Thyroid gland (tissue), 4 donors: ENCODE data around the gene RNF123. TPM values are rescaled to one million over a fixed set of nuclear protein-coding genes. Genes with fewer than 3 reads are reported as not detected.
"Not testable (repeated sequence)": the region's sequence is repeated elsewhere in the genome, so short reads cannot be mapped to it uniquely, and the experiment has no call there.

Experiments
- DNase-seq, 2 donors: peaks; one replicate each; pipeline ENCODE4 v3.0.0-alpha.2; 2019
- H3K27ac ChIP-seq, 3 donors: fragments of 200-600 bp; sonication (generic); 1 replicate in 2 of 3; 2 replicates in 1 of 3; pipeline ENCODE4 v1.5.1; 2016 to 2019; ENCODE audit warnings: mild to moderate bottlenecking in 1 of 3, moderate library complexity in 1 of 3
- H3K27me3 ChIP-seq: fragments of 200-600 bp; sonication (generic); one replicate; pipeline ENCODE4 v1.5.1; 2019
- H3K36me3 ChIP-seq, 2 donors: fragments of 200-600 bp; sonication (generic); one replicate each; pipeline ENCODE4 v1.5.1; 2016 to 2019
- H3K4me1 ChIP-seq, 2 donors: fragments of 200-600 bp; sonication (generic); one replicate each; pipeline ENCODE4 v1.5.1; 2017 to 2019
- H3K4me3 ChIP-seq, 3 donors: fragments of 200-600 bp; sonication (generic); replicated peaks in 1 of 3; 1 replicate in 2 of 3; 2 replicates in 1 of 3; pipeline ENCODE4 v1.5.1; 2016; ENCODE audit warnings: mild to moderate bottlenecking in 1 of 3
- H3K9me3 ChIP-seq: fragments of 200-600 bp; sonication (generic); one replicate; pipeline ENCODE4 v1.5.1; 2017
- POLR2A ChIP-seq, 2 donors: fragments of 450-650 bp; IDR thresholded peaks; one replicate each; pipeline ENCODE4 v1.6.1; 2017; ENCODE audit warnings: antibody characterized with exemption in 2 of 2, mild to moderate bottlenecking in 2 of 2, moderate library complexity in 1 of 2
- WGBS, 2 donors: methylation state at CpG; one replicate each; pipeline ENCODE4 v1.1.5; 2017; 5-methylcytosine and 5-hydroxymethylcytosine counted together
- intact Hi-C: fragments of 100-400 bp; cut with DNase I; formaldehyde crosslinking; loops from one replicate; pipeline ENCODE4 v1.15.1; 2023
- total RNA-seq, 4 donors: library from RNA; depleted of rRNA; stranded (reverse); fragments of >200 nt; gene quantifications; one replicate each; pipeline ENCODE4 v1.2.3, GENCODE V29; 2016

RNF123 gene
- total RNA-seq, 4 donors from 2014 or later = 25.9 to 36.8 (median 33.5) TPM

GRCh38 chr3:49685846-49686245 lies 3.5 kb upstream of the RNF123 start:
- intact Hi-C loops, H3K27me3 ChIP-seq, H3K9me3 ChIP-seq, H3K36me3 ChIP-seq: not testable (repeated sequence)
- peak overlapping the region in 1 of 3 donors; percentile 17 for H3K27ac ChIP-seq
- H3K4me3 ChIP-seq = peak overlapping the region in 1 of 3 donors; percentile 23
- peaks cover 32 to 58% of the 10 kb centered on the region in 2 donors for H3K4me1 ChIP-seq
- WGBS, 2 donors = 18 to 21% methylated on average over 3 to 19 of the region's 36 CpGs
- peak; percentile 27 to 28 for DNase-seq

- peak; percentile 95 to 96 for DNase-seq
- H3K36me3 ChIP-seq, H3K9me3 ChIP-seq, H3K27me3 ChIP-seq, intact Hi-C loops: not testable (repeated sequence)
- peaks cover 33 to 63% of the 10 kb centered on the region in 2 donors for H3K4me1 ChIP-seq
- WGBS, 2 donors = 0% methylated on average over 3 of the region's 29 CpGs; no CpG with 5 or more reads in 1 of the 2 donors
- TF ChIP-seq POLR2A (IDR thresholded peaks at IDR 0.05) = peak in 1 of 2 donors; percentile 46
- H3K27ac ChIP-seq = peak overlapping the region in 1 of 3 donors; percentile 49
- peak overlapping the region in 1 of 3 donors; percentile 23 for H3K4me3 ChIP-seq
Observed at GRCh38 chr3:49686346-49686745, 3.0 kb upstream of the RNF123 start.

GRCh38 chr3:49686769-49687423 lies 2.5 kb upstream of the RNF123 start:
- DNase-seq = peak; percentile 93 to 96

GRCh38 chr3:49687424-49687795 lies 1.9 kb upstream of the RNF123 start:
- H3K36me3 ChIP-seq, H3K9me3 ChIP-seq, H3K4me3 ChIP-seq, DNase-seq, H3K27ac ChIP-seq, H3K27me3 ChIP-seq, intact Hi-C loops: not testable (repeated sequence)
- WGBS, 2 donors = 91 to 100% methylated on average over 3 to 6 of the region's 12 CpGs
- H3K4me1 ChIP-seq = peaks cover 31 to 57% of the 10 kb centered on the region in 2 donors

More at GRCh38 chr3:49686769-49687423, 2.5 kb upstream of the RNF123 start:
- H3K36me3 ChIP-seq, H3K27me3 ChIP-seq, H3K9me3 ChIP-seq, intact Hi-C loops: not testable (repeated sequence)
- H3K4me3 ChIP-seq = peak overlapping the region in 1 of 3 donors; percentile 23
- H3K27ac ChIP-seq = peak overlapping the region in 1 of 3 donors; percentile 49
- peaks cover 33 to 62% of the 10 kb centered on the region in 2 donors for H3K4me1 ChIP-seq
- WGBS, 2 donors = 0 to 45% methylated on average over 6 to 10 of the region's 44 CpGs

- peak overlapping the region in 1 of 3 donors; percentile 91 for H3K4me3 ChIP-seq
- DNase-seq, H3K27me3 ChIP-seq, H3K9me3 ChIP-seq, H3K36me3 ChIP-seq, intact Hi-C loops: not testable (repeated sequence)
- peak overlapping the region; percentile 51 to 85 (median 75) for H3K27ac ChIP-seq
- 57 to 76% methylated on average over 5 to 6 of the region's 7 CpGs for WGBS, 2 donors
- H3K4me1 ChIP-seq = peaks cover 24 to 46% of the 10 kb centered on the region in 2 donors
Observed at GRCh38 chr3:49688338-49689045, 865 bp upstream of the RNF123 start.

- H3K36me3 ChIP-seq, intact Hi-C loops, H3K9me3 ChIP-seq, H3K27me3 ChIP-seq, DNase-seq: not testable (repeated sequence)
- H3K27ac ChIP-seq = peak overlapping the region in 2 of 3 donors; percentile 75 to 85
- H3K4me3 ChIP-seq = peak overlapping the region; percentile 82 to 98 (median 91)
- H3K4me1 ChIP-seq = peaks cover 20 to 34% of the 10 kb centered on the region in 2 donors
- 7 to 13% methylated on average over 14 to 16 of the region's 16 CpGs for WGBS, 2 donors
Observed at GRCh38 chr3:49689908-49690624, 709 bp downstream of the RNF123 start.

GRCh38 chr3:49690856-49691255 lies 1.5 kb downstream of the RNF123 start:
- H3K36me3 ChIP-seq, H3K27me3 ChIP-seq, H3K27ac ChIP-seq, DNase-seq, H3K4me3 ChIP-seq, intact Hi-C loops, H3K9me3 ChIP-seq: not testable (repeated sequence)
- H3K4me1 ChIP-seq = peaks cover 20 to 32% of the 10 kb centered on the region in 2 donors
- WGBS, 2 donors = 92 to 96% methylated on average over 3 of the region's 3 CpGs

GRCh38 chr3:49691481-49691880 lies 2.1 kb downstream of the RNF123 start:
- H3K4me3 ChIP-seq, intact Hi-C loops, DNase-seq, H3K27me3 ChIP-seq, H3K9me3 ChIP-seq, H3K27ac ChIP-seq, H3K36me3 ChIP-seq: not testable (repeated sequence)
- WGBS, 2 donors = 78 to 88% methylated on average over 3 of the region's 3 CpGs
- peaks cover 20 to 27% of the 10 kb centered on the region in 2 donors for H3K4me1 ChIP-seq

GRCh38 chr3:49694409-49695070 lies 5.2 kb downstream of the RNF123 start:
- DNase-seq, intact Hi-C loops, H3K4me3 ChIP-seq, H3K27me3 ChIP-seq, H3K27ac ChIP-seq, H3K9me3 ChIP-seq: not testable (repeated sequence)
- Histone ChIP-seq H3K36me3 (peaks cover 0 to 10% of the 10 kb centered on the region in 2 donors), H3K4me1 (peaks cover 13 to 17% of the 10 kb centered on the region in 2 donors)
- WGBS, 2 donors = 60 to 63% methylated on average over 5 of the region's 6 CpGs

GRCh38 chr3:49695350-49696015 lies 6.1 kb downstream of the RNF123 start:
- intact Hi-C loops, H3K27me3 ChIP-seq, DNase-seq, H3K27ac ChIP-seq, H3K9me3 ChIP-seq, H3K4me3 ChIP-seq: not testable (repeated sequence)
- WGBS, 2 donors = 90 to 94% methylated on average over 2 to 3 of the region's 4 CpGs
- H3K4me1 ChIP-seq = peaks cover 5 to 10% of the 10 kb centered on the region in 2 donors
- peaks cover 0 to 15% of the 10 kb centered on the region in 2 donors for H3K36me3 ChIP-seq
